Measurements from ENCODE around the gene ITPR3.
"Not testable (repeated sequence)": the region's sequence is repeated elsewhere in the genome, so short reads cannot be mapped to it uniquely, and the experiment has no call there.

Gene ITPR3

GRCh38 chr6:33622456-33623431 lies 1.6 kb downstream of the ITPR3 start:
- Histone ChIP-seq H3K36me3 (ENCODE audit: control insufficient read depth, insufficient read depth, low read length) (no peaks in the 10 kb centered on the region), H3K27ac (ENCODE audit: low read depth, low read length) (no peak overlapping the region), H3K27me3 (ENCODE audit: control insufficient read depth, insufficient read depth, low read length) (peaks cover 9% of the 10 kb centered on the region), H3K9ac (ENCODE audit: low read length) (no peak overlapping the region), H3K4me3 (ENCODE audit: low read length) (peak overlapping the region; percentile 86), H3K4me1 (ENCODE audit: control insufficient read depth, insufficient read depth, low read length) (peaks cover 3% of the 10 kb centered on the region)

DNA sequence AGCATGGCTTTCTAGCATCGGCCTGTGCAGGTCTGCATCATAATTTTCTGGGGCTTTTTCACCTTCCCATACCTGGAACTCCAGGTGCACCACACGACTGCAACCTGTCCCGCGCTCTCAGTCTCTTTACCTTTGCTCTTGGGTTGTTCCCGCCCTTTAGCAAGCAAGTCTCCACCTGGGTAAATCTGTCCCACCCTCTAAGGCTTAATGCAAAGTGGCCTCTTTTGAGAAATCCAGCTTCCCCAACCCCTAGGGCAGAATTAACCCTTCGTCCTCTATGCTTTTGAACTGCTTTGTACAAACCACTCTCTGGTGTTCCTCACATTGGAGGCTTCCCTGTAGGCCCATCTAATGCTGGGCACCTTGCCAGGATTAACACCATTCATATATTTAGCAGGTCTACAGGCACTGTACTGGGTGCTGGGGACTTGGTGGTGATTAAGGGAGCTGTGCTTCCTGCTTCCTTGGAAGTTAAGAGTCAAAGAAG lies 2.8 kb downstream of the ITPR3 start:
- H3K4me1 ChIP-seq (ENCODE audit: control insufficient read depth, insufficient read depth, low read length), result peaks cover 3% of the 10 kb centered on the region
- H3K4me3 ChIP-seq (ENCODE audit: low read length), result no peak overlapping the region
- no peak overlapping the region for H3K27ac ChIP-seq (ENCODE audit: low read depth, low read length)
- no peak overlapping the region for H3K9ac ChIP-seq (ENCODE audit: low read length)
- no peaks in the 10 kb centered on the region for H3K36me3 ChIP-seq (ENCODE audit: control insufficient read depth, insufficient read depth, low read length)
- H3K27me3 ChIP-seq (ENCODE audit: control insufficient read depth, insufficient read depth, low read length), result peaks cover 9% of the 10 kb centered on the region

GRCh38 chr6:33624856-33625255 lies 3.7 kb downstream of the ITPR3 start:
- Histone ChIP-seq H3K9ac (ENCODE audit: low read length) (no peak overlapping the region), H3K36me3 (ENCODE audit: control insufficient read depth, insufficient read depth, low read length) (no peaks in the 10 kb centered on the region), H3K4me1 (ENCODE audit: control insufficient read depth, insufficient read depth, low read length) (peaks cover 3% of the 10 kb centered on the region), H3K27me3 (ENCODE audit: control insufficient read depth, insufficient read depth, low read length) (peaks cover 9% of the 10 kb centered on the region), H3K4me3 (ENCODE audit: low read length) (no peak overlapping the region), H3K27ac (ENCODE audit: low read depth, low read length) (no peak overlapping the region)

DNA sequence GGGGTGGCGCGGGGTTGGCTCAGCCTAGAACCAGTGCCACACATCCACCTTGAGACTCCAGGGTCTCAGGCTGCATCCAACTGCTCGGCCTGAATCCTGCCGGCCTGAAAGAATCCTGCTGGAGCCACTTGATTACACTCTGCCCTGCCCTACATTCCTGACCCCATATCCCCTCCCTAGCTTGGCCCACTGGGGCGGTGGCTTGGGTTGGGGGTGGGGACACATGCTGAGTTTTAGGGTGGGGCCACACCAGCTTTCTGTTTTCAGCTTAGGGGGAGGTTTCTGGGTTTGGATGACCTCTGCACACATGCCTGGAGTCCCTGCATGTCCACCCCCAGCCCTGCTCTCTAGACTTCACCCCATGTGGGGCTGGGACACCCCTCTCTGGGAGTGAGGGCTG lies 6.8 kb downstream of the ITPR3 start:
- no peaks in the 10 kb centered on the region for H3K4me1 ChIP-seq (ENCODE audit: control insufficient read depth, insufficient read depth, low read length)
- H3K27ac ChIP-seq (ENCODE audit: low read depth, low read length), result no peak overlapping the region

GRCh38 chr6:33628401-33628964 lies 7.4 kb downstream of the ITPR3 start:
- H3K27ac ChIP-seq (ENCODE audit: low read depth, low read length), result no peak overlapping the region

More for the DNA sequence above, 6.8 kb downstream of the ITPR3 start:
- no peak overlapping the region for H3K4me3 ChIP-seq (ENCODE audit: low read length)
- H3K27me3 ChIP-seq (ENCODE audit: control insufficient read depth, insufficient read depth, low read length), result no peaks in the 10 kb centered on the region
- H3K36me3 ChIP-seq (ENCODE audit: control insufficient read depth, insufficient read depth, low read length), result no peaks in the 10 kb centered on the region
- H3K9ac ChIP-seq (ENCODE audit: low read length), result no peak overlapping the region

DNA sequence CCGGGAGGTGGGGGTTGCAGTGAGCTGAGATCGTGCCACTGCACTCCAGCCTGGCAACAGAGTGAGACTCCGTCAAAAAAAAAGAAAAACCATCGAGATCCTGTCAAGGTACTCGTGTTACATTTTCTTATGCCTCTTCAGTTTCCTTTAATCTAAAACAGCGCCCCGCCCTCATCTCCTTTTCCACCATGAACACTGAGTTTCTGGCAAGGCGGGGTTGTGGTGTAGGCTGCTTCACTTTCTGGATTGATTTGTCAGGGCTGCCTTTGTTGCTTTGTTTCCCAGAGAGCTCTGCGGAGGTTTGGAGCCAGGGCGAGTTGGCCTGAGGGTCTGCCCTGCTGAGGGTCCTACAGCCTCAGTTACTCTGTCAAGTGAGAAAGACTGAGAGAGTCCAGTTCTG lies 8.9 kb downstream of the ITPR3 start:
- Histone ChIP-seq H3K36me3 (ENCODE audit: control insufficient read depth, insufficient read depth, low read length) (no peaks in the 10 kb centered on the region), H3K4me1 (ENCODE audit: control insufficient read depth, insufficient read depth, low read length) (peaks cover 5% of the 10 kb centered on the region), H3K27me3 (ENCODE audit: control insufficient read depth, insufficient read depth, low read length) (no peaks in the 10 kb centered on the region), H3K27ac (ENCODE audit: low read depth, low read length) (no peak overlapping the region), H3K9ac (ENCODE audit: low read length) (no peak overlapping the region), H3K4me3 (ENCODE audit: low read length) (no peak overlapping the region)

More at GRCh38 chr6:33628401-33628964, 7.4 kb downstream of the ITPR3 start:
- no peaks in the 10 kb centered on the region for H3K4me1 ChIP-seq (ENCODE audit: control insufficient read depth, insufficient read depth, low read length)
- H3K9ac ChIP-seq (ENCODE audit: low read length), result no peak overlapping the region
- no peak overlapping the region for H3K4me3 ChIP-seq (ENCODE audit: low read length)
- no peaks in the 10 kb centered on the region for H3K36me3 ChIP-seq (ENCODE audit: control insufficient read depth, insufficient read depth, low read length)
- H3K27me3 ChIP-seq (ENCODE audit: control insufficient read depth, insufficient read depth, low read length), result no peaks in the 10 kb centered on the region

DNA sequence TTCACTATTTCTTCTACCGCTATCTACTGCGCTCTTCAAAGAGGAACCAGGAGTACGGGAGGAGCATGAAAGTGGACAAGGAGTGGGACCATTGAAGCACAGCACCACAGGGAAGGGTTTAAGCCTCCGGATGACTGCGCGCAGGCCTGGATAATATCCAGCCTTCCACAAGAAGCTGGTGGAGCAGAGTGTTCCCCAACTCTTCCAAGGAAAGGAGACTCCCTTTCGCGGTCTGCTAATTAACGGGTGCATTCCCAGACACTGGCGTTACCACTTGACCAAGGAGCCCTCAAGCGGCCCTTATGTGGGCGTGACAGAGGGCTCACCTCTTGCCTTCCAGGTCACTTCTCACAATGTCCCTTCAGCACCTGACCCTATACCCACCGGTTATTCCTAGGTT lies 10.4 kb downstream of the ITPR3 start:
- not testable (repeated sequence) for H3K27me3 ChIP-seq (ENCODE audit: control insufficient read depth, insufficient read depth, low read length); H3K4me1 ChIP-seq (ENCODE audit: control insufficient read depth, insufficient read depth, low read length); H3K36me3 ChIP-seq (ENCODE audit: control insufficient read depth, insufficient read depth, low read length); H3K27ac ChIP-seq (ENCODE audit: low read depth, low read length); H3K4me3 ChIP-seq (ENCODE audit: low read length); H3K9ac ChIP-seq (ENCODE audit: low read length)

DNA sequence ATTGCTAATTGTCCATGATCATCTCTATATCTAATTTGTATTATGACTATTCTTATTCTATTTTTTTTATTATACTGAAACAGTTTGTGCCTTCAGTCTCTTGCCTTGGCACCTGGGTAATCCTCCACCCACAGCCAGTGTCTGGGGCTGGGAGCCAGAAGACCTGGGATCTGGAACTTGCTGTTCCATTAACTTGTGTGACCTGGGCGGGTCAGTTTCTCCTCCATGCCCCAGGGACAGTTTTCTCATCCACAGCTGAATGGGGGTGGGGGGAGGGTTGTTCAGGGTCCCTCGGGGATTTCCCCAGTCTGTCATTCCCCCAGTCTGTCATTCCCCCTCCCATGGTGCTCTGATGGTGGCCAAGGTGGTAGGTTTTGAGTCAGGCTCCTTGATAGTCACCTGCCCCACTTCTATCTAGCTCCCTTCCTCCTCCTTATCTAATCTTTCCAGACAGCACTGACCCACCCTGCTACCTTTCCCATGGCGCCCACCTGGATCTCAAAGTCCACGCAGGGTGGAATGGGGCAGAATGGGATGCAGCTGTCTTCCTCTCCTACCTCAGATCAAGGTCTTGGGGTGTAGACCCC lies 10.9 kb downstream of the ITPR3 start:
- H3K4me1 ChIP-seq (ENCODE audit: control insufficient read depth, insufficient read depth, low read length), result peaks cover 5% of the 10 kb centered on the region
- no peak overlapping the region for H3K9ac ChIP-seq (ENCODE audit: low read length)
- no peak overlapping the region for H3K4me3 ChIP-seq (ENCODE audit: low read length)
- no peaks in the 10 kb centered on the region for H3K36me3 ChIP-seq (ENCODE audit: control insufficient read depth, insufficient read depth, low read length)
- no peaks in the 10 kb centered on the region for H3K27me3 ChIP-seq (ENCODE audit: control insufficient read depth, insufficient read depth, low read length)
- H3K27ac ChIP-seq (ENCODE audit: low read depth, low read length), result no peak overlapping the region

DNA sequence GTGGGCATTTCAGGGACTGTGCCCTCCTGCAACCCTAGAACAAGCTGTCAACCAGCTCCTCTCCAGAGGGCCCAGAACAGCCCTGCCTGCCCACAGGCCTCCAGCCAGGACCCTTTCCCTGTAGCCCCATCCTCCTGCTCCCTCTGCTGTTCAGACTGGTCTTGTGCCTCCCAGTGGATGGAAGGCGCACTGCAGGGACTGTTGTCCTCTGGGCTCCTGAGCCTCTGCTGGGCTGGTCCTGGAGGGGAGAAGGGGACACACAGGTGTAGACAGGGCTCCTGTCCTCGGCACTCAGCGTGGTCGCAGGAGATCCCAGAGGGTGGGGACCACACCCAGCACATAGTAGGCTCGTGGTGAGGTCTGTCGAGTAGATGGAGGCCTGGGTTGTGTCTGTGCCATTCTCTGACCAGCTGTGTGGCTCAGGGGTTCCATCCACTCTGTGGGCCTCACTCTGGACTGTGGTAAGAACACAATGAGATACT lies 11.5 kb downstream of the ITPR3 start:
- Histone ChIP-seq H3K4me1 (ENCODE audit: control insufficient read depth, insufficient read depth, low read length) (peaks cover 5% of the 10 kb centered on the region), H3K4me3 (ENCODE audit: low read length) (no peak overlapping the region), H3K27me3 (ENCODE audit: control insufficient read depth, insufficient read depth, low read length) (no peaks in the 10 kb centered on the region), H3K9ac (ENCODE audit: low read length) (no peak overlapping the region), H3K36me3 (ENCODE audit: control insufficient read depth, insufficient read depth, low read length) (no peaks in the 10 kb centered on the region), H3K27ac (ENCODE audit: low read depth, low read length) (no peak overlapping the region)

DNA sequence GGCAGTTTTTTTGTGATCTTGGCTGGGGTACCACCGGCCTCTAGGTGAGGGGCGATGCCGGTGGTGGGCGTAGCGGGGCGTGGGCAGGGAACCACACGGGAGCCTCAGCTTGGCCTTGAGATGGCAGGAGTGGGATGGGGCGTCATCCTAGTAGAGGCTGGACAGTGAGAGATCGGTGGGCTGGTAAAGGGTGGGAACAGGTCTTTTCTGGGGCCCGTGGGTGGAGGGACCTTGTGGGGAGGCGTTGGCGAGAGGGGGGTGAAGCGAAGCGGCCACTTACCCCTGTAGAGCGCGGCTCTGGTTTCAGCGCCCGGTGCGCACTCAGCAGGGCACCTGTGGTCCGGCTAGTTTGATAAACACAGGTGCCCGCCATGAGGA lies 12.0 kb downstream of the ITPR3 start:
- Histone ChIP-seq H3K27me3 (ENCODE audit: control insufficient read depth, insufficient read depth, low read length) (no peaks in the 10 kb centered on the region), H3K27ac (ENCODE audit: low read depth, low read length) (no peak overlapping the region), H3K4me3 (ENCODE audit: low read length) (peak overlapping the region; percentile 35), H3K4me1 (ENCODE audit: control insufficient read depth, insufficient read depth, low read length) (peaks cover 5% of the 10 kb centered on the region), H3K36me3 (ENCODE audit: control insufficient read depth, insufficient read depth, low read length) (no peaks in the 10 kb centered on the region), H3K9ac (ENCODE audit: low read length) (no peak overlapping the region)

- Histone ChIP-seq H3K27me3 (ENCODE audit: control insufficient read depth, insufficient read depth, low read length) (no peaks in the 10 kb centered on the region), H3K27ac (ENCODE audit: low read depth, low read length) (no peak overlapping the region), H3K4me3 (ENCODE audit: low read length) (peak overlapping the region; percentile 60), H3K36me3 (ENCODE audit: control insufficient read depth, insufficient read depth, low read length) (no peaks in the 10 kb centered on the region), H3K4me1 (ENCODE audit: control insufficient read depth, insufficient read depth, low read length) (peaks cover 5% of the 10 kb centered on the region), H3K9ac (ENCODE audit: low read length) (no peak overlapping the region)
Observed at GRCh38 chr6:33633462-33634158, 12.5 kb downstream of the ITPR3 start.

DNA sequence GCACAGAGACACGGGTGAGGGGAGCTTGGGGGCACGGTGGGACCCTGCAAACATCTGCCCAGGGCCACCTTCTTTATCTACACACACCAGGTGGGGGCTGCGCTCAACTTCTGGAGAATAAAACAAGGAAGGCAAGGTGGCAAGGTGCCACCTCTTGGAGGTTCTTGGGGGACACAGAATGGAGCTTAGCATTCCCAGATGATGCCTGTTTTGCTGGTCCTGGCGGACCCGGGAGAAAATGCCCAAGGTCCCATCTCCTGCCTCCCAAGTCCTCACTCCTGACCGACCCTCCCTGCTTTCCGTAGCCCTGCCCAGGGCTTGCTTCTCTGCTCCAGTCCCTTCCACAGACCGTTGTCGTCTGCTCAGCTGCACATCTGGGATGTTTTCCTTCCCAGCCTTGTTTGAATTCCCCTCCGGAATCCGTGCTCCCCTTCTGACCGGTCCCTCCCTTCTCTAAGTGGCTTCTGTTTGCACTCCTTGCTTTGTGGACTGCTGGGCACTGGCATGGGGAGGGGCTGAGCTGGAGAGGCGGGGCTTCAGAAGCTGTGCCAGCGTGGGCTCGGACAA lies 13.1 kb downstream of the ITPR3 start:
- no peak overlapping the region for H3K9ac ChIP-seq (ENCODE audit: low read length)
- no peaks in the 10 kb centered on the region for H3K36me3 ChIP-seq (ENCODE audit: control insufficient read depth, insufficient read depth, low read length)
- H3K27me3 ChIP-seq (ENCODE audit: control insufficient read depth, insufficient read depth, low read length), result no peaks in the 10 kb centered on the region
- no peak overlapping the region for H3K27ac ChIP-seq (ENCODE audit: low read depth, low read length)
- peak overlapping the region; percentile 60 for H3K4me3 ChIP-seq (ENCODE audit: low read length)
- H3K4me1 ChIP-seq (ENCODE audit: control insufficient read depth, insufficient read depth, low read length), result peaks cover 5% of the 10 kb centered on the region
